ENCODE data around the gene ANKRD12.
"Not testable (repeated sequence)": the region's sequence is repeated elsewhere in the genome, so short reads cannot be mapped to it uniquely, and the experiment has no call there.

The ANKRD12 gene

GRCh38 chr18:9234528-9234927 is 97.9 kb downstream of the ANKRD12 start:
- no peak for DNase-seq

GRCh38 chr18:9237981-9238380 is 101.4 kb downstream of the ANKRD12 start:
- no peak for DNase-seq

GRCh38 chr18:9239720-9240119 is 103.1 kb downstream of the ANKRD12 start:
- DNase-seq: no peak

- no peak for DNase-seq
Measured at GRCh38 chr18:9240270-9240669, 103.7 kb downstream of the ANKRD12 start.

- DNase-seq: no peak
Measured at GRCh38 chr18:9243029-9243428, 106.4 kb downstream of the ANKRD12 start.

GRCh38 chr18:9244376-9244775 is 107.8 kb downstream of the ANKRD12 start:
- no peak for DNase-seq

GRCh38 chr18:9248661-9249060 is 112.1 kb downstream of the ANKRD12 start:
- DNase-seq: no peak

- no peak for DNase-seq
Measured at GRCh38 chr18:9249254-9249653, 112.7 kb downstream of the ANKRD12 start.

- DNase-seq: no peak
Measured at GRCh38 chr18:9259173-9259572, 122.6 kb downstream of the ANKRD12 start.

GRCh38 chr18:9260388-9261380 is 124.1 kb downstream of the ANKRD12 start:
- no peak for DNase-seq

GRCh38 chr18:9263264-9263663 is 126.7 kb downstream of the ANKRD12 start:
- no peak for DNase-seq

GRCh38 chr18:9264797-9265196 is 128.2 kb downstream of the ANKRD12 start:
- not testable (repeated sequence) for DNase-seq

GRCh38 chr18:9273221-9273620 is 136.6 kb downstream of the ANKRD12 start:
- DNase-seq: no peak

- no peak for DNase-seq
Measured at GRCh38 chr18:9275890-9276289, 139.3 kb downstream of the ANKRD12 start.

GRCh38 chr18:9278028-9278427 is 141.4 kb downstream of the ANKRD12 start:
- DNase-seq: no peak

- no peak for DNase-seq
Measured at GRCh38 chr18:9280849-9281248, 144.3 kb downstream of the ANKRD12 start.

GRCh38 chr18:9281780-9282179 is 145.2 kb downstream of the ANKRD12 start:
- DNase-seq: no peak

- DNase-seq: no peak
Measured at GRCh38 chr18:9283791-9284190, 147.2 kb downstream of the ANKRD12 start.

- no peak for DNase-seq
Measured at GRCh38 chr18:9285604-9286003, 149.0 kb downstream of the ANKRD12 start.

GRCh38 chr18:9287036-9287435 is 150.5 kb downstream of the ANKRD12 start:
- DNase-seq: no peak

GRCh38 chr18:9289698-9290097 is 153.1 kb downstream of the ANKRD12 start:
- no peak for DNase-seq

GRCh38 chr18:9290156-9290555 is 153.6 kb downstream of the ANKRD12 start:
- DNase-seq: no peak

- DNase-seq: no peak
Measured at GRCh38 chr18:9292047-9292446, 155.5 kb downstream of the ANKRD12 start.

GRCh38 chr18:9293948-9294347 is 157.4 kb downstream of the ANKRD12 start:
- DNase-seq: no peak

All from stimulated activated naive CD4-positive, alpha-beta T cell (primary cell).